Tibial nerve (tissue), 4 donors: Measurements from ENCODE around the gene ABCB4.

Source experiments
- EP300 ChIP-seq, 2 donors: sonication (generic); formaldehyde crosslinking; IDR thresholded peaks; one replicate each; pipeline ENCODE4 v1.6.1; 2017; ENCODE audit warnings: antibody characterized with exemption in 2 of 2, mild to moderate bottlenecking in 1 of 2
- POLR2A ChIP-seq, 2 donors: fragments of 450-650 bp; IDR thresholded peaks; one replicate each; pipeline ENCODE4 v1.6.1; 2017; ENCODE audit warnings: antibody characterized with exemption in 2 of 2, mild to moderate bottlenecking in 2 of 2, moderate library complexity in 2 of 2
- TF ChIP-seq, protein P1 (sequence below), 5 experiments: fragments of 200-600 bp in 3 of 5; fragments of 450-650 bp in 2 of 5; sonication (generic) in 3 of 5; IDR thresholded peaks; one replicate each; pipeline ENCODE4 v1.5.1; 2016 to 2019; ENCODE audit warnings: antibody characterized with exemption in 5 of 5, mild to moderate bottlenecking in 3 of 5, moderate library complexity in 2 of 5

DNA sequence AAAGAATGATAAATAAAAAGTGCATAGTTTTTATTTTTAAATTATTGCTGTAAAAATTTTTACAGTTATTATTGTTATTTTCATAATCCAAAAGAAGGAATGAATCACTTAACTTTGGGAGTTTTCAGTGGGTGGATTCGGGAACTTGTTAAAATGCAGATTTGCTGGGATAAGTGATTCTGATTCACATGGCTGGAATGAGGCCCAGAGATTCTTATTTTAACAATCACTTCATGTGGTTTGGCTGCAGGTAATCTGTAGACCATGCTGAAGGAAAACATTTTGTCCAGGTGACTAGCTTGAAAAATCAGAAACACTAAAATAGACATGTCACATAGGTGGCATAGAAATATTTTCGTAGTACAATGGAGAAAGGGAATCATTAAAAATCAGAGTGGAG lies 116.1 kb downstream of the ABCB4 start:
- TF ChIP-seq, protein P1, sequence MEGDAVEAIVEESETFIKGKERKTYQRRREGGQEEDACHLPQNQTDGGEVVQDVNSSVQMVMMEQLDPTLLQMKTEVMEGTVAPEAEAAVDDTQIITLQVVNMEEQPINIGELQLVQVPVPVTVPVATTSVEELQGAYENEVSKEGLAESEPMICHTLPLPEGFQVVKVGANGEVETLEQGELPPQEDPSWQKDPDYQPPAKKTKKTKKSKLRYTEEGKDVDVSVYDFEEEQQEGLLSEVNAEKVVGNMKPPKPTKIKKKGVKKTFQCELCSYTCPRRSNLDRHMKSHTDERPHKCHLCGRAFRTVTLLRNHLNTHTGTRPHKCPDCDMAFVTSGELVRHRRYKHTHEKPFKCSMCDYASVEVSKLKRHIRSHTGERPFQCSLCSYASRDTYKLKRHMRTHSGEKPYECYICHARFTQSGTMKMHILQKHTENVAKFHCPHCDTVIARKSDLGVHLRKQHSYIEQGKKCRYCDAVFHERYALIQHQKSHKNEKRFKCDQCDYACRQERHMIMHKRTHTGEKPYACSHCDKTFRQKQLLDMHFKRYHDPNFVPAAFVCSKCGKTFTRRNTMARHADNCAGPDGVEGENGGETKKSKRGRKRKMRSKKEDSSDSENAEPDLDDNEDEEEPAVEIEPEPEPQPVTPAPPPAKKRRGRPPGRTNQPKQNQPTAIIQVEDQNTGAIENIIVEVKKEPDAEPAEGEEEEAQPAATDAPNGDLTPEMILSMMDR (IDR thresholded peaks at IDR 0.05): no peak
- TF ChIP-seq POLR2A (IDR thresholded peaks at IDR 0.05) (no peak), EP300 (IDR thresholded peaks at IDR 0.05) (no peak)
